ENCODE results near the gene SNORC. TPM values are rescaled to one million over a fixed set of nuclear protein-coding genes. Genes with fewer than 3 reads are reported as not detected.

SNORC gene
- total and polyA plus RNA-seq, 12 donors: 0.35 to 12.5 (median 2.1) TPM; not detected in 1

- 90 to 95% (median 92%) methylated on average over 8 to 16 of the region's 16 CpGs for WGBS, 4 donors
- intact Hi-C loops (cut with DNase I): no loop called here
- TF ChIP-seq POLR2A (IDR thresholded peaks at IDR 0.05) (no peak), CTCF (IDR thresholded peaks at IDR 0.05) (no peak)
- no peaks in the 10 kb centered on the region for H3K36me3 ChIP-seq (replicated peaks in 1 of 2)
- DNase-seq: peak in 1 of 7 donors; percentile 17
- no peak overlapping the region for H3K4me3 ChIP-seq
- no peak overlapping the region for H3K27ac ChIP-seq
- no peaks in the 10 kb centered on the region for H3K9me3 ChIP-seq (replicated peaks in 1 of 3)
- H3K4me1 ChIP-seq (replicated peaks in 1 of 2): peaks cover 4 to 13% of the 10 kb centered on the region in 2 donors
- no peaks in the 10 kb centered on the region for H3K27me3 ChIP-seq
Measured at GRCh38 chr2:232874677-232875223, 4.7 kb downstream of the SNORC start.

GRCh38 chr2:232875256-232876121, 5.4 kb downstream of the SNORC start:
- TF ChIP-seq POLR2A (IDR thresholded peaks at IDR 0.05) (no peak), CTCF (IDR thresholded peaks at IDR 0.05) (no peak)
- intact Hi-C loops (cut with DNase I): no loop called here
- DNase-seq: peak in 1 of 7 donors; percentile 17
- Histone ChIP-seq H3K36me3 (replicated peaks in 1 of 2) (no peaks in the 10 kb centered on the region), H3K4me3 (peak overlapping the region in 1 of 4 donors; percentile 65), H3K27ac (no peak overlapping the region), H3K27me3 (no peaks in the 10 kb centered on the region), H3K9me3 (replicated peaks in 1 of 3) (no peaks in the 10 kb centered on the region), H3K4me1 (replicated peaks in 1 of 2) (peaks cover 4 to 13% of the 10 kb centered on the region in 2 donors)
- WGBS, 4 donors: 20 to 67% (median 37%) methylated on average over 8 to 37 of the region's 37 CpGs

GRCh38 chr2:232876161-232876977, 6.3 kb downstream of the SNORC start:
- no peak for TF ChIP-seq POLR2A (IDR thresholded peaks at IDR 0.05)
- peak in 1 of 6 experiments; percentile 13 for TF ChIP-seq CTCF (IDR thresholded peaks at IDR 0.05)
- intact Hi-C loops (cut with DNase I): no loop called here
- peak in 2 of 7 donors; percentile 29 to 44 for DNase-seq
- Histone ChIP-seq H3K4me3 (peak overlapping the region in 1 of 4 donors; percentile 65), H3K36me3 (replicated peaks in 1 of 2) (no peaks in the 10 kb centered on the region), H3K27me3 (no peaks in the 10 kb centered on the region), H3K4me1 (replicated peaks in 1 of 2) (peaks cover 4 to 13% of the 10 kb centered on the region in 2 donors), H3K9me3 (replicated peaks in 1 of 3) (no peaks in the 10 kb centered on the region), H3K27ac (peak overlapping the region in 2 of 5 donors; percentile 28 to 45)
- 1% methylated on average over 112 to 118 of the region's 119 CpGs; no CpG with 5 or more reads in 2 of the 4 donors for WGBS, 4 donors

Measured in adrenal gland (tissue), 12 donors.